Measurements from ENCODE around the gene SNX8. TPM values are rescaled to one million over a fixed set of nuclear protein-coding genes. Genes with fewer than 3 reads are reported as not detected.

Gene SNX8
- total and polyA plus RNA-seq, 2 donors (not counting 1 experiment from before 2014, with no cell fraction given) = 64.4 to 126 TPM

GRCh38 chr7:2255145-2256139 is 58.8 kb downstream of the SNX8 start:
- Mint-ChIP-seq H3K27ac (peak overlapping the region; percentile 59), H3K4me3 (no peak overlapping the region), H3K27me3 (no peaks in the 10 kb centered on the region), H3K4me1 (peaks cover 32% of the 10 kb centered on the region), H3K9me3 (ENCODE audit: insufficient read depth) (no peaks in the 10 kb centered on the region)
- no peak overlapping the region for H3K4me3 ChIP-seq (ENCODE audit: control extremely low read depth in 1 of 5, extremely low read depth in 1 of 5, insufficient read depth in 1 of 5, low read depth in 2 of 5, low read length in 4 of 5)
- peaks cover 9 to 32% of the 10 kb centered on the region in 2 donors for H3K4me1 ChIP-seq (ENCODE audit: control insufficient read depth in 2 of 2, insufficient read depth in 2 of 2, low read length in 2 of 2)
- peaks cover 0 to 4% (median 0%) of the 10 kb centered on the region in 3 donors for H3K9me3 ChIP-seq (ENCODE audit: control extremely low read depth in 1 of 3, control insufficient read depth in 2 of 3, insufficient read depth in 1 of 3, low read length in 2 of 3)
- TF ChIP-seq CTCF (IDR thresholded peaks at IDR 0.05) (no peak), EZH2 (IDR thresholded peaks at IDR 0.05; ENCODE audit: borderline replicate concordance, insufficient read depth, low read depth, low read length, poor library complexity, severe bottlenecking) (no peak)
- peaks cover 31% of the 10 kb centered on the region for H3K79me2 ChIP-seq (ENCODE audit: control insufficient read depth, insufficient read depth, low read length)
- no peak overlapping the region for H2AFZ ChIP-seq (ENCODE audit: insufficient read depth, low read depth, low read length, poor library complexity, severe bottlenecking)
- CTCF ChIA-PET = no interaction called here
- H3K4me2 ChIP-seq (replicated peaks; ENCODE audit: low read depth, low read length, poor library complexity, severe bottlenecking) = no peak overlapping the region
- H3K9ac ChIP-seq (ENCODE audit: low read length) = no peak overlapping the region
- no peak overlapping the region for H3K27ac ChIP-seq (ENCODE audit: low read length in 2 of 2)
- 84% methylated on average over 26 of the region's 33 CpGs for WGBS (ENCODE audit: insufficient coverage)
- peaks cover 31% of the 10 kb centered on the region for H4K20me1 ChIP-seq (ENCODE audit: control insufficient read depth, insufficient read depth, low read length, poor library complexity, severe bottlenecking)
- H3K36me3 ChIP-seq (replicated peaks in 1 of 2; ENCODE audit: control extremely low read depth in 1 of 2, control insufficient read depth in 1 of 2, extremely low read depth in 1 of 2, insufficient read depth in 2 of 2, low read length in 1 of 2) = peaks cover 0 to 59% of the 10 kb centered on the region in 2 experiments
- POLR2A ChIA-PET = interaction anchor here (0.8 kb wide), 1 partner anchor 19 kb away, joined by 4 read pairs; no protein-coding TSS in a partner anchor
- ATAC-seq (ENCODE audit: low read depth) (no peak), DNase-seq (no peak)
- no peaks in the 10 kb centered on the region for H3K27me3 ChIP-seq (replicated peaks in 1 of 4; ENCODE audit: control extremely low read depth in 1 of 4, control insufficient read depth in 3 of 4, insufficient read depth in 4 of 4, low read length in 3 of 4)
- intact Hi-C loops (cut with micrococcal nuclease) = no loop called here

Measured in B cell (primary cell).